GM19035 (cell line): Measurements from ENCODE around the gene RNF148.
"Not testable (repeated sequence)": the region's sequence is repeated elsewhere in the genome, so short reads cannot be mapped to it uniquely, and the experiment has no call there.

ENCODE experiments used
- ATAC-seq: cut with Tn5 transposase; IDR thresholded peaks from one replicate; pipeline ENCODE4 v1.9.1; 2021; ENCODE audit not compliant: unreplicated experiment

The RNF148 gene

DNA sequence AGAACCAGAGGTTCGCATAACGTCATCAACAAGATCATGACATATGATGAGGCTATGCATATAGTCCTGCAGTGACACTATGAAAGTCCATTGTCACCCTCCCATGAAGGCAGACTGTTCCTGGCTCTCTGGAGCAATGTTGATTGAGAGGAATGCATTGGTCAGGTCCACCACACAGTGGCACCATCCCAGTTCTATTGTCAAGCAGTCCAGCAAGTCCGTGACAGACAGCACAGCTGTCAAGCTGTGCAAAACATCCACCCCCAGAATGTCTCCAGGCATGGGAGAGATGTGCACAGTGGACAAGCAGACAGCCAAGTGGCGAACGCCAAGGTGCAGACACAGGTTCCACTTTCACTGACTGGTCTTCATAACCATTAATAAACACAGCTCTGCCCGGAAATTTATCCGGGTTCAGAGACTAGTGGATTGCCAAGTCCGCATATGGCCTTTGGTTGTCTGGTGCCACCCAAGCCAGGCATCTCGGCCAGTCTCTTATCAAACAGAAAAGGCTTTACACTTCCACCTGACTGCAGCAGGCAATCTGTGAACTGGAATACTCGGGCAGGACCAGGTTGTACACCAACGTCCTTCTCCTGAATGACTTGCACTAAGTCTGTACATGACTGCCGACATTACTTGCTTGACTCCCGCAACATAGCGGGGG, 11.0 kb downstream of the RNF148 start:
- ATAC-seq: no peak

DNA sequence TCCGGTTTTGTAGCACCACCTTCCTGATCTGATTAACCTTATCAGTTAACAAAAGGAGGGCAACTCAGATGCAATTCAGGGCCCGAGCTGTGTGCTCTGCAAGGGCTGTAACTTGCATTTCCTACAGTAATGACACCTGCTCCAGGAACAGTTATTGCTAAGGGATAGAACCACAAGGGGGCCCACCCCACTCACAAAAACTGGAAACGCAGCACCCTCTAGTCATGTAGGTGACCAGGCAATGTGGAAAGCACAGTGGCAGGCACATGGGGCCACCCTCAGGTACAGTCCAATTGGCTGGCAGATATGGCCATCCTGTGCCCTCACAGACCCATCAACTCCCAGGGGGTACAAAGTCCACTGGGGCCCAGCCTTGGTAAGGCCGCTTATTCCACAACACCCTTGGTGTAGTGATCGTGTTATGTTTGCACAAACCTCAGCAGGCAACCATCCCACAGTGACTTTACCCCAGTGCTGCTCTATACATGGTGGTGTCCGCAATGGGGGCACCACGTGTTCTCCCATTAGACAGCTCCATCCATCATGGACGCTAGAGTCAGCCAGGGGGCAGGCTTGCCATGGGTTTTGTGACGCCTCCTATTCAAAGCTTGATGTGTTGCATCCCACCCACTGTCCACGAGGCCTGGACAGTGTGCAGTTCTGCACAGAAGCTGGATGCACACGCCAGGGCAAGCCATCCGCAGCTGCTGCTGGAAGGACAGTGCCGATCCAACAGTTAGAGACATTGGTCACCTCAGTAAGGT, 13.2 kb downstream of the RNF148 start:
- ATAC-seq: no peak

DNA sequence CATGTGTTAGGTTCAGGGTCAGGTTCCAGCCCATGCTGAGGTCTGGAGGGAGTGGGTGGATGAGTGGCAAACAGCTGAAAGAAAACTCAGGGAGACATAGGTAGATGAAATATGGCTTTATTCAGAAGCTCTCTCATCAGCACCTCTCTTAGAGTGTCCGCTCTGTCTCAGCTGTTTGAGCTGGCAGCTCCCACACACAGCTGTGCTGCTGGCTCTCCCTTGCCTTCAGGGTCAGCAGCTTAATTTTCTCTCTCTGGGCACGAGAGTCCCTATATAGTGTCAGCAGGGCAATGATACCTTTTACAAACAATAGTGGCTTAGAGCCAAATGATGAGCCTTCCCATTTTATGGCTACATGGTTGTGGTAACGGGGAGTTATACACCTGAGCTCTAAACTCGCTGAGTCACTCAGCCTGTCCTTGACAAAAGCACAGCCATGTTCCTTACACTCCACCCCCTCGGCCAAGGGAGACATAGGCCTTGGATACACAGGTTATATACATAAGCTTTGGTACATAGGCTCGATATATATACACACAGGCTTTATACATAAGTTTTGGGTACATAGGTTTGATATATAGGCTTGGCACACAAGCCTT, 14.2 kb downstream of the RNF148 start:
- ATAC-seq: no peak

DNA sequence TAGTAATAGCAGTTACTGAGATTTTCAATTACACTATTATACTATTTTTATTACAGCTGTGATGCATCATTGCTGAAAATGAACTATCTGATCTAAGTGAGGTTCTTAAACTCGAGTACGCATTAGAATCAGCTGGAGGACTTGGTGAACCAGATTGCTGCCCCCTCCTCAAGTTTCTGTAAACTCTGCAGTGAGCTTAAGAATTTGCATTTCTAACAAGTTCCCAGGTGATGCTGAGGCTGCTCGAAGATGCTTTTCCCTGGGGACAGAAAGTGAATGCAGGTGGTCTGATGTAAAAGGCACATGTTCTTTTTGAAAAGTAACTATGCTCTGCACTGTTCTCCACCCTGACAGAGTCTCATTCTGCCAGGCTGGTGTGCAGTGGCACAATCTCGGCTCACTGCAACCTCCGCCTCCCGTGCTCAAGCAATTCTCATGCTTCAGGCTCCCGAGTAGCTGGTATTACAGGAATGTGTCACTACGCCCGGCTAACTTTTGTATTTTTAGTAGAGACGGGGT, 16.3 kb downstream of the RNF148 start:
- no peak for ATAC-seq

DNA sequence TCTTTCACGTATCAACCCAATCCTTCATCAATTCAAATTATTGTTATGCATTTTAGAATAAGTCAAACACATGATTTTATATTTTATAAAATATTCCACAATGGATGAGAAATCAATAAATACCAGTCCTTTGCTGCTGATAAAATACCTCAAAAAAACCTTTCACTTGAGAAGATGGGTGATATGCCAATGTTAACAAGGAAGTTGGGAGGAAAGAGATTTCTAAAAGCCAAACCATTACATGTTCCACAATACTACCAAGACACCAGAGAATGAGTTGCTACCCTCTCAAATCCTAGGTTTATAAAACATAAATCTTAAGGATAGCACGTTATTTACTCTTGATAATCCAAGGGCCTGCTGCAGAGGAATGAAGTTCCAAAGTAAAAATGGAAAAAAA, 18.2 kb downstream of the RNF148 start:
- no peak for ATAC-seq

DNA sequence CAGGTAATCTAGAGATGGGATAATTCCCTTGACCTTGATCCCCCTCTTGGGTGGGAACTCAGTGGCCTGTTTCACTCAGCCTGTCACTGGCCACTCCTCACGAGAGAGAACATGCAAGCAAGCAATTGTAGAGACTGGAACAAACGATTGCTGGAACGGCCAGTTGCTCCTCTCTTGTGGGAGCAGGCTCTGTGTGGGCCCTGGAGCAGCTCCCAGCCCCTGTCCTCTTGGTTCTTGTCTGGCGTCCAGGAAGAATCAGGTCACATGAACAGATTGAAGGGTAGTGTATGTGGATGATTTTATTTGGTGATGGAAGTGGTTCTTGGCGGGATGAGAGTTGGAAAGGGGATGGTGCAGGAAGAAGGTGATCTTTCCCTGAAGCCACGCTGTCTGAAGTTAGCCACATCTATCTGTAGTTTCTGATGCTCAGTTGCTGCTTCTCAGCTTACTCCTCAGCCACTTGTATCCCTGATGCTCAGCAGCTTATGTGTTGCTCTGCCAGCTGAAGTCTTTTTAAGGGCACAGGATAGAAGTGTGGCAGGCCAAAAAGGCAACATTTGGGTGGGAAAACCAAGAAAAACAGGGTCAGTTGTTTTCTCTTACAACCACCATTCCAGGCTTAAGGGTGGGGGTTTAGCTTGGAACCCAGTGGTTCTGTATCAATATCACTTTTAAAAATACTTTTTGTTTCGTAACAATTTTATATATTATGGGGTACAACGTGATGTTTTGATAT, 19.7 kb downstream of the RNF148 start:
- no peak for ATAC-seq

DNA sequence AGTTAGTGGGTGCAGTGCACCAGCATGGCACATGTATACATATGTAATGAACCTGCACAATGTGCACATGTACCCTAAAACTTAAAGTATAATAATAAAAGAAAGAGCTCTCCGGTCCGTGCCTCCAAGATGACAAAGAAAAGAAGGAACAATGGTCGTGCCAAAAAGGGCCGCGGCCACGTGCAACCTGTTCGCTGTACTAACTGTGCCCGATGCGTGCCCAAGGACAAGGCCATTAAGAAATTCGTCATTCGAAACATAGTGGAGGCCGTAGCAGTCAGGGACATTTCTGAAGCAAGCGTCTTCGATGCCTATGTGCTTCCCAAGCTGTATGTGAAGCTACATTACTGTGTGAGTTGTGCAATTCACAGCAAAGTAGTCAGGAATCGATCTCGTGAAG, 21.5 kb downstream of the RNF148 start:
- not testable (repeated sequence) for ATAC-seq

DNA sequence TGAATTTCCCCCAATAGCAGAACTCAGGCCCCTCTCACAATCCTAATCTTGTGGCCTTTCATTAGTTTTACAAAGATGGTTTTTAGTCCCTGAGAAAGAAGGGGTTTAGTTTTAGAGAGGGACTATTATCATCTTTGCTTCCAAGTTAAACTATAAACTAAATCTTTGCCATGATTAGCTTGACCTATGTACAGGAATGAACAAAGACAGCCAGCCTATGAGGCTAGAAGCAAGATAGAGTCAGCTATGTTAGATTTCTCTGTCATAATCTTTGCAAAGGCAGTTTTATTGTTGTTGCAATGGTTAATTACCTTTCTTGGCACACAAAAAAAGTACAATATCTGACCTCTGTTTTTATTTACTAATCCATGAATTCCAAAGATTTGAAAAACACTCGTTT, 22.9 kb downstream of the RNF148 start:
- no peak for ATAC-seq

DNA sequence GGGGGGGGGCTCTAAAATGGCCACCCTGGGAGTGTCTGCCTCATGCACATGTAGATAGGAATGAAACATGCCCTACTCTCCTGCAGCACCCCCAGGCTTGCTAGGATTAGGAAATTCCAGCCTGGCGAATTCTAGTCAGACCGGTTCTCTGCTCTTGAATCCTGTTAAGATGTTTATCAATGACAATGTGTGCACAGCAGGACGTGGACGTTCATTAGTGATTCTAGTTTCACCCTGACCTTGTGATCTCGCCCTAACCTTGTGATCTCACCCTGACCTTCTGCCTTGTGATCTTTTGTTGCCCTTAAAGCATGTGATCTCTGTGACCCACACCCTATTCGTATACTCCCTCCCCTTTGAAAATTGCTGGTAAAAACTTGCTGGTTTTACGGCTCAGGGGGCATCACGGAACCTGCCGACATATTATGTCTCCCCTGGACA, 23.4 kb downstream of the RNF148 start:
- ATAC-seq: not testable (repeated sequence)

DNA sequence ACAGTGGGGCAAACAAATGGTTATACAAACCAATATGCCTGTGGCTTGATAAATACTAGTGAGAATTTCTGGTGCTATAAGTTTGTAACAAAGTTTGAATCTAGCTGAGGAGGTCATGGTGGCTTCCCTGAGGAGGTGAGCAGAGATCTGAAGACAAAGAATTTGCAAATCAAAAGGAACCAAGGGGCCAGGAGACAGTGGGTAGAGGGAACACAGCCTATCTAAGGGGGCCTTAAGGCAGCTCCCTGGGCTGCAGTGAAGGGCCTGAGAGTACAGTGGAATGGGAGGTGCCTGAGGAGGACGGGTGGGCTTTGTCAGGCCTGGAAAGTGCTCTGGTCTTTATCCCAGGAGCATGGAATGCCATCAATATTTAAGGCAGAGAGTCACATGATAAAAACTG, 25.6 kb downstream of the RNF148 start:
- no peak for ATAC-seq

DNA sequence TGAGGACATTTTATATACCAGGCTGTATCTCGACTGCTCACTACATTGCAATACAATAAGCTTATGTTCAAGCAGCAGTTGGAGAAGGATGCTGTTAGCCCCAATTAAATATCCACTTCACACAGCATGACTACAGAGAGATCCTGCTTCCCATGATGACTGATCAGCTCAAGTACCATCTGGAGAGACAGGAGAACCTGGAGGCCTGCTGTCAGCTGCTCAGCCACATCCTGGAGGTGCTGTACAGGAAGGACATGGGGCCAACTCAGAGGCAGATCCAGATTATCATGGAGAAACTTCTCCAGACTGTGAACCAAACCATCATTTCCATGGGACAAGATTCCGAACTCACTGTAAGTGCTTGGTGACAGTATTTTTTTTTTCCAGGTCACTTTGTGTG, 26.3 kb downstream of the RNF148 start:
- ATAC-seq: no peak

DNA sequence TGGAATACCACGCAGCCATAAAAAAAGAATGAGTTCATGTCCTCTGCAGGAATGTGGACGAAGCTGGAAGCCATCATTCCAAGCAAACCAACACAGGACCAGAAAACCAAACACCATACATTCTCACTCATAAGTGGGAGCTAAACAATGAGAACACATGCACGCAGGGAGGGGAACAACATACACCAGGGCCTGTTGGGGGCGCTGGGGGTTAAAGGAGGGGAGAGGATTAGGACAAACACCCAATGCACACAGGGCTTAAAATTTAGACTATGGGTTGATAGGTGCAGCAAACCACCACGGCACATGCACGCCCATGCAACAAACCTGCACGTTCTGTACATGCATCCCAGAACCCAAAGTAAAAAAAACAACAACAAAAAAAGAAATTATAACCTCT, 27.1 kb downstream of the RNF148 start:
- ATAC-seq: no peak

DNA sequence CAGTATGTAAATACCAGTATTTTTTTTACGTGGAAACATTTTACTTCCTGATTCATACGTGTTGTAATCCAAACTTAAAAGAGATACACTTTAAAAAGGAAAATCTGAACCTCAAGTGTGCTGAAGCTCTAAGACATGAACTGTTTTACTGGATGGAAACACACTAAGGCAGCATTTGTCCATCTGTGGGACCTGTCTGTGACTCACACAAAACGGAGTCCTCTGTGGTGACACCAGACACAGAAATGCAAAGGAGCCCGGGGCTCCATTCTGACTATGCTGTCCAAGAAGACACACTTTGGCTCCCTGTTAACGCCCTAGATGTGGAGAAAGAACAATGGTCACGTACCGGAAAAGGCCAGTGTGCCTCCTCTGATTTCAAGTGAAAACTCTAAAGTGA, 27.7 kb downstream of the RNF148 start:
- ATAC-seq: no peak

DNA sequence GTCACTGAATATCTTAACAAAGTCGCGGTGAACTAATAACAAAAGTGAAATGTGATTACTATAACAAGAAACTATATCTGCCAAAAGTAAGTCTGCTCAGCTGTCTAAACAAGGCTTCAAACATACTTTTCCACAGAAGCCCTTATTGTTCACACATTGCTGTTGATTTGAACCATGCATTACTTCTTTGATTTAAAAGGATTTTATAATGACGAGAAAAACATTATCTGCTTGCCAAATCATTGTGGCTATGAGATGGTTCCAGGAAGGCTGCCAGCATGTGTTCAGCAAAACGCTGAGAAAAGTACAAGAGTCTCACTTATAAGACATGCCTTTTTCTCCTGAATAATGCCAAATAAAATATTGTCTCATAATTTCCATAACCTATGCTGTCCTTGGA, 28.2 kb downstream of the RNF148 start:
- ATAC-seq: no peak

DNA sequence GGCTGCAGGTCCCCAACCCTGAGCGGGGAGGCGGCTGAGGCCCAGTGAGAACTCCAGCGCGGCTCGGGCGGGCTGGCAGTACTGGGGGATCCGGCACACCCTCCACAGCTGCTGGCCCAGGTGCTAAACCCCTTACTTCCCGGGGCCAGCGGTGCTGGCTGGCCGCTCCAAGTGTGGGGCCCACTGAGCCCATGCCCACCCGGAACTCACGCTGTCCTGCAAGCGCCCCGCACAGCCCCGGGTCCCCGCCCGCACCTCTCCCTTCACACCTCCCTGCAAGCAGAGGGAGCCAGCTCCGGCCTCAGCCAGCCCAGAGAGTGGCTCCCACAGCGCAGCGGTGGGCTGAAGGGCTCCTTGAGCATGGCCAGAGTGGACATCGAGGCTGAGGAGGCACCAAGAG, 28.8 kb downstream of the RNF148 start:
- ATAC-seq: no peak

DNA sequence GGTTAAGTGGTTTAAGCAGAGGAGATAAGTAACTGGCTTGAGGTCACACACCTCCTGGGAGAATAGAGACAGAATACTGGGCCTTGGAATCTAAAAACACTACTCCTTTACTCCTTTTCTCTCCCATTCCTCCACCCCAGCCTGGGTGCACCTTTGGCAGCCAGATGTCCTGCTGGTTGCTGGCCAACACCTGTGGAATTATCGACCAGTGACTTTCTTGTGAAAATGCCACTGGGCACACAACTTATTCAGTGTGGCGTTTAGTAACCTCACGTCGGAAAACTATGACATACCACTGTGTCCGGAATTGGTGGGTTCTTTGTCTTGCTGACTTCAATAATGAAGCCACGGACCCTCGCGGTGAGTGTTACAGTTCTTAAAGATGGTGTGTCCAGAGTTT, 30.2 kb downstream of the RNF148 start:
- ATAC-seq: no peak

DNA sequence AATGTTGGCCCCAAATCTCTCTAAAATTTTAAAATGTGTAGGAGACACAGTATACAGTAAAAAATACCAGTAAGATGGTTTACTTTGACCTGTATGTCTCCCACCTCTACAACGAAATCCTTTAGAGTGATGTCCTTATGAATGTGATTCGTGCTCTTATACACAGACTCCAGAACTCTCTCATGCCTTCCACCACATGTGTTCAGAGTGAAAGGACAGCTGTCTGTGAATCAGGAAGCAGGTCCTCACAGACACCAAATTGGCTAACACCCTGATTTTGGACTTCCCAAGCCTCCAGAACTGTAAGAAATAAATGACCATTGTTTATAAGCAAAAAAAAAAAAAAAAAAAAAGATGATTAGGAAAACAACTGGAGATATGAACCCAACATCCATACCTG, 39.0 kb downstream of the RNF148 start:
- ATAC-seq: no peak

DNA sequence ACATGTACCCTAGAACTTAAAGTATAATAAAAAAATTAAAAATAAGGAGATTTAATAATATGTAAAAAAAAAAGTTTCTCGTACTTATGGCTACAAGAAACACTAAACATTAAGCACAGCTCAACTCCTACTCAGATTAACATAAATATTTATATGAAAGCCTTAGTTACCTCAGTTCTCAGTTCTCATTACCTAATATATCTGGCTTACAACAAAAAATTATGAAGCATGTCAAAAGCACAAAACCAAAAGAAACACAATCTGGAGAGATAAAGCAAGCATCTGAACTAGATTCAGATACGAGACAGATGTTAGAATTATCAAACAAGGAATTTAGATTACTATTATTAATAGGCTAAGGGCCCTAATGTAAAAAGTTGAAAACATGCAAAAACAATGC, 43.9 kb downstream of the RNF148 start:
- no peak for ATAC-seq

DNA sequence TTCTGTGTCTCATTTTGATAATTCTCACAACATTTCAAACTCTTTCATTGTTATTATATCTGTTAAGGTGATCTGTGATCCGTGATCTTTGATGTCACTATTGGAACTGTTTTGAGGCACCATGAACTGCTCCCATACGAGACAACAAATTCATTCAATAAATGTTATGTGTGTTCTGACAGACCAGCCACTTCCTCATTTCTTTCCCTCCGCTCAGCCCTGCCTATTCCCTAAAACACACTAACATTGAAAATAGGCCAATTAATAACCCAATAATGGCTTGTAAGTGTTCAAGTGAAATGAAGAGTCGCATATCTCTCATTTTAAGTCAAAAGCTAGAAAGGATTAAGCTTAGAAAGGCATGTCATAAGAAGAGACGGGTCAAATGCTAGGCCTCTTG, 49.0 kb downstream of the RNF148 start:
- no peak for ATAC-seq

DNA sequence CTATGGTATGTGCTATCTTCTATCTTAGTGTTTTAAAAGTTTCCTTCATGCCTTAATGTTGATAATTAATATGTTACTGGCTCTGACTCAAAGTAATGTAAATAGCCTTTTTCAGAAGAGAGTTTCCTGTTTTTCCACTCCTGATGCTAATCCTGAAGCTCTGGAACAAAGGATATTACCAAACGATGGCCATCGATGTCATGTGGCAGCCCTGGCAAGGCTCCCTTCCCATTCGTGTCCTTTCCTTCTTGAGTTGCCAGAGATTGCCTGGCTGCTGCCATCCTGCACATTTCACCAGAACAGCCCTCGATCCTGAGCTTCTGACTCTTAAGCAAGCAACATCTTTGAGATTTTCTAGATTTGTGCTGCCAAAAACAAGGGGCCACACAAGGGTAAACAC, 49.8 kb downstream of the RNF148 start:
- no peak for ATAC-seq
